GM10266 (cell line): ENCODE results near the gene SLC39A10.
"Not testable (repeated sequence)": the region's sequence is repeated elsewhere in the genome, so short reads cannot be mapped to it uniquely, and the experiment has no call there.

Experiments used
- DNase-seq: peaks from one replicate; pipeline ENCODE4 v3.0.0; 2012; ENCODE audit errors: extremely low spot score
- CTCF ChIP-seq: IDR thresholded peaks from 2 replicates; pipeline ENCODE4 v1.5.1; 2012; ENCODE audit warnings: mild to moderate bottlenecking, low read depth; ENCODE audit not compliant: control insufficient read depth, insufficient read depth; ENCODE audit errors: missing control alignments

The SLC39A10 gene

GRCh38 chr2:195645413-195645812, 11.6 kb upstream of the SLC39A10 start:
- DNase-seq: no peak
- no peak for TF ChIP-seq CTCF

- no peak for DNase-seq
- TF ChIP-seq CTCF: no peak
These were observed 10.6 kb upstream of the SLC39A10 start for GRCh38 chr2:195646424-195646823.

GRCh38 chr2:195647302-195647701, 9.7 kb upstream of the SLC39A10 start:
- DNase-seq: no peak
- TF ChIP-seq CTCF: no peak

- not testable (repeated sequence) for DNase-seq
These were observed 8.7 kb upstream of the SLC39A10 start for GRCh38 chr2:195648370-195648769.

GRCh38 chr2:195648787-195649186, 8.2 kb upstream of the SLC39A10 start:
- TF ChIP-seq CTCF: no peak
- DNase-seq: no peak

- DNase-seq: no peak
- no peak for TF ChIP-seq CTCF
These were observed 7.3 kb upstream of the SLC39A10 start for GRCh38 chr2:195649629-195650190.

GRCh38 chr2:195651046-195651445, 6.0 kb upstream of the SLC39A10 start:
- no peak for DNase-seq
- no peak for TF ChIP-seq CTCF

GRCh38 chr2:195652911-195653310, 4.1 kb upstream of the SLC39A10 start:
- DNase-seq: no peak
- no peak for TF ChIP-seq CTCF
